ENCODE measurements around the gene SYMPK. TPM values are rescaled to one million over a fixed set of nuclear protein-coding genes. Genes with fewer than 3 reads are reported as not detected.

The SYMPK gene
- total RNA-seq, 1 donor from 2014 or later, result 70.0 TPM

DNA sequence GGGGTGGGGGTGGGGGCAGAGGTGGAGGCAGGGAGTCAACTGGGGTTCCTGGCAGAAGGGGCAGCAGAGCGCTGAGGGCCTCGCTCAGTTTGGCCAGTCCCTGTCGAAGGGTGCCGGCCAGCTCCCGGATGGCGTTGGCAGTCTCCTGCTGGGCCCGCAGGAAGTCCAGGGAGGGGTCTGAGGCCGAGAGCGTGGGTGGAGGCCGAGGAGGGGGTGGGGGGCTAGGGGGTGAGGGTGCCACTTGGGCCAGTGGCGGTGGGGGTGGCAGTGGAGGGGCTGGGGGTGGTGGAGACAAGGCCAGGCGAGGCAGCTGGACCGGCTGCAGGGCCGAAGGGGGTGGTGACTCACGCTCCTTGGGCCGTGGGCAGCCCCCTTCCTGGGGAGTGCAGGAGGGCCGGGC lies 27.9 kb upstream of the SYMPK start:
- Mint-ChIP-seq H3K27ac (ENCODE audit: unreplicated experiment) (no peak overlapping the region), H3K9me3 (ENCODE audit: unreplicated experiment) (no peaks in the 10 kb centered on the region), H3K27me3 (ENCODE audit: low read depth, unreplicated experiment) (no peaks in the 10 kb centered on the region), H3K36me3 (ENCODE audit: low read depth, unreplicated experiment) (peaks cover 10% of the 10 kb centered on the region), H3K4me1 (ENCODE audit: low read depth, unreplicated experiment) (no peaks in the 10 kb centered on the region), H3K4me3 (ENCODE audit: unreplicated experiment) (no peak overlapping the region)
- no peak overlapping the region for H2AFZ ChIP-seq (ENCODE audit: low read depth, low read length)
- no peak overlapping the region for H3K27ac ChIP-seq (ENCODE audit: low read depth, low read length)
- TF ChIP-seq, protein P1, sequence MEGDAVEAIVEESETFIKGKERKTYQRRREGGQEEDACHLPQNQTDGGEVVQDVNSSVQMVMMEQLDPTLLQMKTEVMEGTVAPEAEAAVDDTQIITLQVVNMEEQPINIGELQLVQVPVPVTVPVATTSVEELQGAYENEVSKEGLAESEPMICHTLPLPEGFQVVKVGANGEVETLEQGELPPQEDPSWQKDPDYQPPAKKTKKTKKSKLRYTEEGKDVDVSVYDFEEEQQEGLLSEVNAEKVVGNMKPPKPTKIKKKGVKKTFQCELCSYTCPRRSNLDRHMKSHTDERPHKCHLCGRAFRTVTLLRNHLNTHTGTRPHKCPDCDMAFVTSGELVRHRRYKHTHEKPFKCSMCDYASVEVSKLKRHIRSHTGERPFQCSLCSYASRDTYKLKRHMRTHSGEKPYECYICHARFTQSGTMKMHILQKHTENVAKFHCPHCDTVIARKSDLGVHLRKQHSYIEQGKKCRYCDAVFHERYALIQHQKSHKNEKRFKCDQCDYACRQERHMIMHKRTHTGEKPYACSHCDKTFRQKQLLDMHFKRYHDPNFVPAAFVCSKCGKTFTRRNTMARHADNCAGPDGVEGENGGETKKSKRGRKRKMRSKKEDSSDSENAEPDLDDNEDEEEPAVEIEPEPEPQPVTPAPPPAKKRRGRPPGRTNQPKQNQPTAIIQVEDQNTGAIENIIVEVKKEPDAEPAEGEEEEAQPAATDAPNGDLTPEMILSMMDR (IDR thresholded peaks at IDR 0.05; ENCODE audit: insufficient read depth, low read depth, low read length), result no peak
- TF ChIP-seq EZH2 (IDR thresholded peaks at IDR 0.05; ENCODE audit: insufficient read depth, low read length), result no peak
- H3K27me3 ChIP-seq (ENCODE audit: insufficient read depth, low read length), result no peaks in the 10 kb centered on the region
- DNase-seq (ENCODE audit: low read depth), result no peak
- no peaks in the 10 kb centered on the region for H3K9me3 ChIP-seq (ENCODE audit: insufficient read depth, low read depth, low read length)
- H4K20me1 ChIP-seq (ENCODE audit: insufficient read depth, low read length), result no peaks in the 10 kb centered on the region
- no peaks in the 10 kb centered on the region for H3K79me2 ChIP-seq (ENCODE audit: insufficient read depth, low read length)
- FAIRE-seq, result no peak
- peaks cover 3% of the 10 kb centered on the region for H3K36me3 ChIP-seq (ENCODE audit: insufficient read depth, low read length)
- no peak overlapping the region for H3K9ac ChIP-seq (ENCODE audit: low read length)
- no peak overlapping the region for H3K4me2 ChIP-seq (ENCODE audit: low read length)
- no peak overlapping the region for H3K4me3 ChIP-seq (ENCODE audit: insufficient read depth, low read depth, low read length)
- H3K4me1 ChIP-seq (ENCODE audit: insufficient read depth, low read length), result peaks cover 8% of the 10 kb centered on the region

DNA sequence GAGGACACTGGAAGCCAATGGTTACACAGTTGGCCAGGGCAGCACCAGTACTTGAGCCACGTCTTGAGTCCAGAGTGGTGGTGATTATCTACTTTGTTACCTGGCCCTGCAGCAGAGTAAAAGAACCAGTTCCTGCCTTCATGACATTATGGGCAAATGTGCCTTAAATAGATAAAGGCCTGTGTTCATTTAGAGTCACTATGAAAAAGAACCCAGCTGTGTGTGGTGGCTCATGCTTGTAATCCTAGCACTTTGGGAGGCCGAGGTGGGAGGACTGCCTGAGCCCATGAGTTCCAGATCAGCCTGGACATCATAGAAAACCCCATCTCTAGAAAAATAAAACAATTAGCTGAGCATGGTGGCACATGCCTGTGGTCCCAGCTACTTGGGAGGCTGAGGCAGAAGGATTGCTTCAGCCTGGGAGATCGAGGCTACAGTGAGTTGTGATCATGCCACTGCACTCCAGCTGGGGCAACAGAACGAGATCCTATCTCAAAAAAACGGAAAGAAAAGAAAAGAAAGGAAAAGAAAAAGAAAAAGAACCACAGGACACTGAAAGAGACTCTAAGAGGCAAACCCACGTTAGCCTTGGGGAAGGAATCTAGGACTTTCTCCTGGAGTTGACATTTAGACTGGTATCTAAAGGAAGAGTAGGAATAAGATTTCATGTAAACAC lies 26.4 kb upstream of the SYMPK start:
- peaks cover 13% of the 10 kb centered on the region for H3K79me2 ChIP-seq (ENCODE audit: insufficient read depth, low read length)
- H3K4me3 ChIP-seq (ENCODE audit: insufficient read depth, low read depth, low read length), result no peak overlapping the region
- no peak overlapping the region for H3K27ac Mint-ChIP-seq (ENCODE audit: unreplicated experiment)
- peaks cover 7% of the 10 kb centered on the region for H3K36me3 Mint-ChIP-seq (ENCODE audit: low read depth, unreplicated experiment)
- no peak overlapping the region for H3K27ac ChIP-seq (ENCODE audit: low read depth, low read length)
- H3K4me3 Mint-ChIP-seq (ENCODE audit: unreplicated experiment), result no peak overlapping the region
- no peaks in the 10 kb centered on the region for H3K9me3 ChIP-seq (ENCODE audit: insufficient read depth, low read depth, low read length)
- H3K4me1 Mint-ChIP-seq (ENCODE audit: low read depth, unreplicated experiment), result no peaks in the 10 kb centered on the region
- H2AFZ ChIP-seq (ENCODE audit: low read depth, low read length), result no peak overlapping the region
- TF ChIP-seq, protein P1 (IDR thresholded peaks at IDR 0.05; ENCODE audit: insufficient read depth, low read depth, low read length), result no peak
- no peak for TF ChIP-seq EZH2 (IDR thresholded peaks at IDR 0.05; ENCODE audit: insufficient read depth, low read length)
- DNase-seq (ENCODE audit: low read depth), result no peak
- H3K36me3 ChIP-seq (ENCODE audit: insufficient read depth, low read length), result no peaks in the 10 kb centered on the region
- no peak overlapping the region for H3K9ac ChIP-seq (ENCODE audit: low read length)
- H3K4me1 ChIP-seq (ENCODE audit: insufficient read depth, low read length), result peaks cover 15% of the 10 kb centered on the region
- no peaks in the 10 kb centered on the region for H3K27me3 ChIP-seq (ENCODE audit: insufficient read depth, low read length)
- no peaks in the 10 kb centered on the region for H3K9me3 Mint-ChIP-seq (ENCODE audit: unreplicated experiment)
- FAIRE-seq, result no peak
- H3K27me3 Mint-ChIP-seq (ENCODE audit: low read depth, unreplicated experiment), result no peaks in the 10 kb centered on the region
- H3K4me2 ChIP-seq (ENCODE audit: low read length), result no peak overlapping the region
- peaks cover 7% of the 10 kb centered on the region for H4K20me1 ChIP-seq (ENCODE audit: insufficient read depth, low read length)

DNA sequence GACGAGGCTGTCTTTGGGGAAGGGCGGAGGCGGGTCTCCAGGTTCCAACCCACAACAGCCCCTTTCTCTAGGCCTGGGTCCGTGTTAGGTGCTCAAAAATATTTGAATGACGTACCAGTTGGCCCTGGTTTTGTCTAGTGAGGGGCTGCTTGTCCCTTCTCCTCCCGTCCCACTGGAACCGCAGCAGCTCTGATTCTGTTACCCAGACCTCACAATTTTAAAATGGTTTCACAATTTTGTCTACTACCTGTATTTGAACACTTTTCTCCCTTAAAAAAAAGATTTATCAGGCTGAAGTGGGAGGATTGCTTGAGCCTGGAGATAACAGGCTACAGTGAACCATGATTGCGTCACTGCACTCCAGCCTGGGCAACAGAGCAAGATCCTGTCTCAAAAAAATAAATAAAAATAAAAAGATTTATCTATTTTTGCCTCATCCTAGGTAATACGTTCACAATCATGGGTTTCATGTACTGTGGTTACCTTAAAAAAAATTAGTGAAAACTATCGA lies 24.3 kb upstream of the SYMPK start:
- Histone ChIP-seq H4K20me1 (ENCODE audit: insufficient read depth, low read length) (peaks cover 25% of the 10 kb centered on the region), H3K9ac (ENCODE audit: low read length) (peak overlapping the region; percentile 85), H3K27me3 (ENCODE audit: insufficient read depth, low read length) (no peaks in the 10 kb centered on the region), H3K9me3 (ENCODE audit: insufficient read depth, low read depth, low read length) (no peaks in the 10 kb centered on the region), H3K27ac (ENCODE audit: low read depth, low read length) (peak overlapping the region; percentile 90), H3K4me3 (ENCODE audit: insufficient read depth, low read depth, low read length) (peak overlapping the region; percentile 65), H3K4me2 (ENCODE audit: low read length) (peak overlapping the region; percentile 89), H3K79me2 (ENCODE audit: insufficient read depth, low read length) (peaks cover 24% of the 10 kb centered on the region), H3K4me1 (ENCODE audit: insufficient read depth, low read length) (peaks cover 24% of the 10 kb centered on the region), H2AFZ (ENCODE audit: low read depth, low read length) (peak overlapping the region; percentile 89), H3K36me3 (ENCODE audit: insufficient read depth, low read length) (no peaks in the 10 kb centered on the region)
- H3K27ac Mint-ChIP-seq (ENCODE audit: unreplicated experiment), result peak overlapping the region; percentile 98
- DNase-seq (ENCODE audit: low read depth) (no peak), FAIRE-seq (no peak)
- no peaks in the 10 kb centered on the region for H3K27me3 Mint-ChIP-seq (ENCODE audit: low read depth, unreplicated experiment)
- H3K4me3 Mint-ChIP-seq (ENCODE audit: unreplicated experiment), result peak overlapping the region; percentile 93
- TF ChIP-seq, protein P1 (IDR thresholded peaks at IDR 0.05; ENCODE audit: insufficient read depth, low read depth, low read length), result no peak
- no peak for TF ChIP-seq EZH2 (IDR thresholded peaks at IDR 0.05; ENCODE audit: insufficient read depth, low read length)
- H3K9me3 Mint-ChIP-seq (ENCODE audit: unreplicated experiment), result no peaks in the 10 kb centered on the region
- H3K36me3 Mint-ChIP-seq (ENCODE audit: low read depth, unreplicated experiment), result peaks cover 7% of the 10 kb centered on the region
- peaks cover 4% of the 10 kb centered on the region for H3K4me1 Mint-ChIP-seq (ENCODE audit: low read depth, unreplicated experiment)
